ENCODE measurements around the gene ZYX. TPM values are rescaled to one million over a fixed set of nuclear protein-coding genes. Genes with fewer than 3 reads are reported as not detected.

Gene ZYX
- total and polyA plus RNA-seq, 2 of the 13 experiments (the other 11 are each of a cell fraction or from before 2014, with no cell fraction given): 9.9 to 13.7 TPM

- WGBS (ENCODE audit: low lambda C conversion rate): 84% methylated on average over 19 of the region's 19 CpGs
- Histone ChIP-seq H4K20me1 (ENCODE audit: insufficient read depth, low read length) (peaks cover 9% of the 10 kb centered on the region; the same call in 1 of the 2 replicates), H3K9me3 (ENCODE audit: low read length) (no peaks in the 10 kb centered on the region), H3K27ac (ENCODE audit: extremely low read length, insufficient read depth, low read length) (no peak overlapping the region), H3K4me2 (ENCODE audit: low read depth, low read length) (no peak overlapping the region), H3K79me2 (ENCODE audit: insufficient read depth, low read length) (peaks cover 12% of the 10 kb centered on the region), H3K9ac (ENCODE audit: insufficient read depth, low read depth, low read length) (no peak overlapping the region), H3K4me1 (ENCODE audit: insufficient read depth, low read length) (peaks cover 60% of the 10 kb centered on the region), H3K27me3 (ENCODE audit: control insufficient read depth in 1 of 2, insufficient read depth in 2 of 2, low read length in 2 of 2) (no peaks in the 10 kb centered on the region), H3K4me3 (replicated peaks in 1 of 3; ENCODE audit: insufficient read depth in 1 of 3, low read depth in 2 of 3, low read length in 3 of 3) (no peak overlapping the region), H2AFZ (ENCODE audit: low read length) (no peak overlapping the region), H3K36me3 (replicated peaks in 1 of 2; ENCODE audit: control insufficient read depth in 1 of 2, insufficient read depth in 2 of 2, low read length in 2 of 2) (peaks cover 8 to 26% of the 10 kb centered on the region in 2 experiments)
- POLR2A ChIA-PET: no interaction called here
- TF ChIP-seq POLR2AphosphoS2 (IDR thresholded peaks at IDR 0.05; ENCODE audit: low read depth, low read length): 0 out of 2 replicates have a peak, but pooled peaks have one; percentile 26
- peak; percentile 29 for TF ChIP-seq AGO2 (optimal IDR thresholded peaks at IDR 0.05; ENCODE audit: low read depth, low read length)
- TF ChIP-seq ZBTB38 (CRISPR knock-in tag; IDR thresholded peaks at IDR 0.05): peak; percentile 60; the same call in 1 of the 2 replicates
- no peak for TF ChIP-seq NR2F1 (CRISPR knock-in tag; IDR thresholded peaks at IDR 0.05)
- TF ChIP-seq ZNF687 (CRISPR knock-in tag; IDR thresholded peaks at IDR 0.05): peak; percentile 21; the same call in 1 of the 2 replicates
- TF ChIP-seq JUNB (CRISPR knock-in tag; IDR thresholded peaks at IDR 0.05; ENCODE audit: borderline replicate concordance): 0 out of 2 replicates have a peak, but pooled peaks have one; percentile 12
- no peak for TF ChIP-seq SNAI1 (CRISPR knock-in tag; IDR thresholded peaks at IDR 0.05; ENCODE audit: borderline replicate concordance)
- intact Hi-C loops (cut with micrococcal nuclease; ENCODE audit: unreplicated experiment): no loop called here
- in situ Hi-C loops (cut with HindIII; ENCODE audit: extremely low pct_ligation_motif_present, low pct_unique_long_range_greater_than_20kb): loop anchor here (25.0 kb wide), 1 partner anchor 526 kb away; the partner anchor contains the start of gene TCAF1
- no peak for DNase-seq (ENCODE audit: low spot score)
- no peak for ATAC-seq
- CTCF ChIA-PET (ENCODE audit: low intra/inter-chr PET ratio, low total read pairs): no interaction called here
- BruUV-seq (replicated peaks): no TSS peak
- FAIRE-seq: no peak
These were observed 5.0 kb downstream of the ZYX start for GRCh38 chr7:143385891-143386781.

Data from HepG2 (cell line).